ENCODE measurements around the gene MAPK1. TPM values are rescaled to one million over a fixed set of nuclear protein-coding genes. Genes with fewer than 3 reads are reported as not detected.

Gene MAPK1
- total RNA-seq, 4 donors from 2014 or later: 72.3 to 121 (median 85.2) TPM

DNA sequence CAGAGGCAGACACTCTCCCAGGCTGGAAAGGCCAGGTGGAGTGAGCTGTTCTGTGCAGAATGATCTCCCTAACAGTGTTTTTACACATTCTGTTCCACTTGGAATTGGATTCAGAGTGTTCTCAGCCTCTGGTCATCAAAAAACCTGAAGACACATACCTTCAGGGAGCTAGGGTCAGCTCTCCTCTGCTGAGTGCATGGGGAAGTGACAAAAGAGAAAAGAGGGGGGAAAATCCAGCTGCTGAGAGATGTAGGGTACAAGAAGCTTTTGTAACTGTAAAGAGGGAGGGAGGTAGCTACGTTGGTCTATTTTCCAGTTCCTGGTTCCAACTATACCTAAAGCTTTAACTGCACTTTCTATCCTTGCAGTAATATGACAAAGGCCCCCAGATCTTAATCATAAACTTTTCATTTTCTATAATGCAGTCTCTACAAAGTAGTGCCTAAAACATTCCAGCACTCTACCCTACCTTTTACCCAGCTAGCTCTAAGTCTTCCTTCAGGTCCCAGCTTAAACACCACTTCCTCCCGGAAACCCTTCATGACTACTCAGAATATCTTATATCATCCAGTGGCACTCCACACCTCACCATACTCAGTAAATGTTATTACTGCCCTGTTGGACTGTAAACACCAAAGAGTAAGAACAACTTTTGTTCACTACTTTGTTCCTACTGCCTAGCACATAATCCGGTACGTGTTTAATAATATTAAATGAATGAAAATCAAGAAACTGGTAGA is 9.2 kb downstream of the MAPK1 start:
- no peak overlapping the region for H3K4me3 ChIP-seq (ENCODE audit: low read depth, poor library complexity, severe bottlenecking)

DNA sequence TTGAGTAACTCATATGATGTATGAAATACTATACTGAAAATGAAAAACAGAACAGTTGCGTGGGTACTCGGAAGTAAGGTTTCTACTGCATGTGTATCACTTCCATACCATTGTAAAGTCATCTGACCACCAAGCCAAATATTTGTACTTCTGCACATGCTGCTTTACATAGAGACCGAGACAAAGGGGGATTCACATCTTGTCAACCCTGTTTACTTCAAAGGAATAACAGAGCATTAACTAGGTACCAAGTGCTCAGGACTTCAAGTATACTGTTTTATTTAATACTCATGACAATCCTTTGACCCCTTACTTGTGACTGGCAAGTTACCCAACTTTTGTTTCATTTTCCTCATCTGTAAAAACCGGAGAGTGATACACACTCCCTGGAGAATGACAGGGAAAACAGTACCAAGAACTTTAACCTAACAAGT is 9.9 kb downstream of the MAPK1 start:
- TF ChIP-seq, protein P1, sequence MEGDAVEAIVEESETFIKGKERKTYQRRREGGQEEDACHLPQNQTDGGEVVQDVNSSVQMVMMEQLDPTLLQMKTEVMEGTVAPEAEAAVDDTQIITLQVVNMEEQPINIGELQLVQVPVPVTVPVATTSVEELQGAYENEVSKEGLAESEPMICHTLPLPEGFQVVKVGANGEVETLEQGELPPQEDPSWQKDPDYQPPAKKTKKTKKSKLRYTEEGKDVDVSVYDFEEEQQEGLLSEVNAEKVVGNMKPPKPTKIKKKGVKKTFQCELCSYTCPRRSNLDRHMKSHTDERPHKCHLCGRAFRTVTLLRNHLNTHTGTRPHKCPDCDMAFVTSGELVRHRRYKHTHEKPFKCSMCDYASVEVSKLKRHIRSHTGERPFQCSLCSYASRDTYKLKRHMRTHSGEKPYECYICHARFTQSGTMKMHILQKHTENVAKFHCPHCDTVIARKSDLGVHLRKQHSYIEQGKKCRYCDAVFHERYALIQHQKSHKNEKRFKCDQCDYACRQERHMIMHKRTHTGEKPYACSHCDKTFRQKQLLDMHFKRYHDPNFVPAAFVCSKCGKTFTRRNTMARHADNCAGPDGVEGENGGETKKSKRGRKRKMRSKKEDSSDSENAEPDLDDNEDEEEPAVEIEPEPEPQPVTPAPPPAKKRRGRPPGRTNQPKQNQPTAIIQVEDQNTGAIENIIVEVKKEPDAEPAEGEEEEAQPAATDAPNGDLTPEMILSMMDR (IDR thresholded peaks at IDR 0.05): no peak
- H3K4me3 ChIP-seq (ENCODE audit: low read depth, poor library complexity, severe bottlenecking): no peak overlapping the region
- intact Hi-C loops (cut with DNase I; ENCODE audit: low total_unique reads): no loop called here
- WGBS, 2 donors: 60 to 72% methylated on average over 4 of the region's 4 CpGs
- no peak for DNase-seq (ENCODE audit: low spot score in 2 of 2)

More for the DNA sequence above, 9.2 kb downstream of the MAPK1 start:
- 65 to 70% methylated on average over 4 of the region's 4 CpGs for WGBS, 2 donors
- TF ChIP-seq POLR2A (IDR thresholded peaks at IDR 0.05): no peak
- TF ChIP-seq, protein P1 (IDR thresholded peaks at IDR 0.05): no peak
- intact Hi-C loops (cut with DNase I; ENCODE audit: low total_unique reads): no loop called here
- no peak for DNase-seq (ENCODE audit: low spot score in 2 of 2)

DNA sequence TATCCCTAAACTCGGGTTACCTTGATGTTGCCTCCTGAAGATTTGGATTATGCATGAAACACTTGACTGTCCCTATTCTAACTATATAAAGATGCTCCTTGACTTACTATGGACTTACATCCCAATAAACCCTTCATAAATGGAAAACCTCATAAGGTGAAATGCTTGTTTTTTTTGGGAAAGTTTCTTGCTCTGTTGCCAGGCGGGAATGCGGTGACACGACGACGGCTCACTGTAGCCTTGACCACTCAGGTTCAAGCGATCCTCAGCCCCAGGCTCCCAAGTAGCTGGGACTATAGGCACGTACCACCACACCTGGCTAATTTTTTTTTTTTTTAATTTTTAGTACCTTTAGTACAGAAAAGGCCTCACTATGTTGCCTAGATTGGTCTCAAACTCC is 10.6 kb downstream of the MAPK1 start:
- 92% methylated on average over 8 of the region's 8 CpGs for WGBS, 2 donors
- H3K4me3 ChIP-seq (ENCODE audit: low read depth, poor library complexity, severe bottlenecking): no peak overlapping the region
- intact Hi-C loops (cut with DNase I; ENCODE audit: low total_unique reads): no loop called here
- TF ChIP-seq, protein P1 (IDR thresholded peaks at IDR 0.05): no peak
- no peak for TF ChIP-seq POLR2A (IDR thresholded peaks at IDR 0.05)
- no peak for DNase-seq (ENCODE audit: low spot score in 2 of 2)

DNA sequence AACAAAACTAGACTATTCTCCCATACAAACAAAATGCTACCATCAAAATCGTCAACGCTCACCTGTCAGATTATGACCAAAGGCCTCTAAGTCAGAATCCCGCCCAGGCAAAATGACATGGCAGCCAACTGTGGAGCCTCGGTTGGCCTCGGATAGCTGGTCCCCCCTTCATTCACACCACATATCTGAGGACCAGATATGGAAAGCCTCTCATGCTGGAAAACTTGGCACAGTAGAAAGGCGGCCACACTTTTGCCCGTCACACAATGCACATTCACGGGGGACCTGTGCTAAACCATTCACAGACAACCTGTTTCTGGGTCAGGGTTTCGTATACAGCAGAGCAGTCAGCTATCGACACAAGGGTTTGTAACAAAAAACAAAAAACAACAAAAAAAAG is 11.2 kb downstream of the MAPK1 start:
- TF ChIP-seq, protein P1 (IDR thresholded peaks at IDR 0.05): no peak
- no peak for TF ChIP-seq POLR2A (IDR thresholded peaks at IDR 0.05)
- intact Hi-C loops (cut with DNase I; ENCODE audit: low total_unique reads): no loop called here
- WGBS, 2 donors: 93 to 94% methylated on average over 10 of the region's 10 CpGs

DNA sequence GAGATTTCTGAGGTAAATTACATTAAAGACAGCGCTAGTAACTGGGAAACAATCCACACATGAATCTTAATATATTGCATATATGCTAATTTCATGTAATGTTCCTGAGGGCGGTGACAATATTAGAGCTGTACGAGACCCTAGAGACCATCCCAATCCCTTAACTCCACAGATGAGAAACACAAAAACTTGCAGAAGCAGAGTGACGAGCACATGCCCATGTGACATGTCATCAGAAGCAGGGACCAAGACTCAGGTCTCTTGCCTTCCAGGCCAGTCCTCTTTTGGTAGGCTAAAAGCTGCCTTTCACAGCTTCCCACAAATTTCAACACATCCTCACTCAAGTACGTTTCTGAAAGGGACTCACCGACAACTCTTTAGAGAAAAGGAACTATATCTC is 11.8 kb downstream of the MAPK1 start:
- no peak overlapping the region for H3K4me3 ChIP-seq (ENCODE audit: low read depth, poor library complexity, severe bottlenecking)
- intact Hi-C loops (cut with DNase I; ENCODE audit: low total_unique reads): no loop called here
- 64 to 65% methylated on average over 6 of the region's 6 CpGs for WGBS, 2 donors
- DNase-seq (ENCODE audit: low spot score in 2 of 2): no peak
- TF ChIP-seq, protein P1 (IDR thresholded peaks at IDR 0.05): no peak
- no peak for TF ChIP-seq POLR2A (IDR thresholded peaks at IDR 0.05)

More for the DNA sequence above, 11.2 kb downstream of the MAPK1 start:
- no peak overlapping the region for H3K4me3 ChIP-seq (ENCODE audit: low read depth, poor library complexity, severe bottlenecking)
- DNase-seq (ENCODE audit: low spot score in 2 of 2): no peak

DNA sequence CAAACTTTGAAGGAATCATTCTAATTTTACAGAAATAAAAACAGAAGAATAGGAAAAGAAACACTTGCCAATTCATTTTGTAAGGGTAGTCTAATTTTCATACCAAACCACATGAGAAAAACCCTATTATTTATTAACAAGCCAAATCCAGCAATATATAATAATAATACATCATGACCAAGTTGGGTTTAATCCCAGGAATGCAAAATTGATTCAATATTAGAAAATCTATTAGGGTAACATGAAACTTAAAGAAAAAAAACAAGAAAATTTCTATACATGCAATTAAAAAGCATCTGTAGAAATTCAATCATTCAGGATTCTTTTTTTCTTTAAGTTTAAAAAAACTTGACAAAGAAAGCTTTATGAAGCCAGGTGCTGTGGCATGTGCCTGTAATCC is 16.8 kb downstream of the MAPK1 start:
- no peak for DNase-seq (ENCODE audit: low spot score in 2 of 2)
- no peak for TF ChIP-seq POLR2A (IDR thresholded peaks at IDR 0.05)
- TF ChIP-seq, protein P1 (IDR thresholded peaks at IDR 0.05): no peak
- intact Hi-C loops (cut with DNase I; ENCODE audit: low total_unique reads): no loop called here
- no peak overlapping the region for H3K4me3 ChIP-seq (ENCODE audit: low read depth, poor library complexity, severe bottlenecking)
